ENCODE results near the gene SCGB3A2.

- TF ChIP-seq CTCF (IDR thresholded peaks at IDR 0.05; ENCODE audit: extremely low read depth in 1 of 2, insufficient read depth in 1 of 2, low read depth in 1 of 2, low read length in 2 of 2), result no peak
- TF ChIP-seq EZH2 (IDR thresholded peaks at IDR 0.05; ENCODE audit: borderline replicate concordance, low read depth, low read length, severe bottlenecking), result no peak
These were observed 17.4 kb downstream of the SCGB3A2 start for GRCh38 chr5:147895864-147896263.
